ENCODE data around the gene HOXB4. TPM values are rescaled to one million over a fixed set of nuclear protein-coding genes. Genes with fewer than 3 reads are reported as not detected.
A peak's percentile ranks its signal among the peaks of the same experiment; 100 is the strongest.

The HOXB4 gene
- total and polyA plus RNA-seq, 2 of the 4 experiments (the other 2 are of a cell fraction): 2.0 to 8.5 TPM

GRCh38 chr17:48567209-48567608 is 10.9 kb downstream of the HOXB4 start:
- 0% methylated on average over 1 of the region's 6 CpGs; no CpG with 5 or more reads in 1 of the 2 experiments for WGBS, 2 experiments (ENCODE audit: extremely low coverage in 2 of 2, insufficient read length in 1 of 2)
- POLR2A ChIA-PET (ENCODE audit: unreplicated experiment): interaction anchor here (0.8 to 1.3 kb wide), 2 partner anchors 9 to 26 kb away, joined by 3 to 4 read pairs; no protein-coding TSS in a partner anchor
- peak overlapping the region; percentile 83 for H3K4me2 ChIP-seq (ENCODE audit: low read depth, low read length)

More at GRCh38 chr17:48567209-48567608, 10.9 kb downstream of the HOXB4 start:
- Histone ChIP-seq H3K4me1 (ENCODE audit: control insufficient read depth, insufficient read depth, low read length) (peaks cover 56% of the 10 kb centered on the region), H2AK5ac (ENCODE audit: low read depth, low read length) (peak overlapping the region; percentile 78), H3K4ac (ENCODE audit: low read depth, low read length) (peak overlapping the region; percentile 99), H3K14ac (replicated peaks; ENCODE audit: low read depth, low read length) (peak overlapping the region; percentile 95), H4K8ac (ENCODE audit: low read depth in 2 of 2, low read length in 2 of 2) (peak overlapping the region; percentile 77 to 92), H2AK9ac (replicated peaks; ENCODE audit: low read depth, low read length, poor library complexity) (peak overlapping the region; percentile 75), H3K9me3 (ENCODE audit: control insufficient read depth, insufficient read depth, low read length) (no peaks in the 10 kb centered on the region), H4K5ac (ENCODE audit: low read depth, low read length) (peak overlapping the region; percentile 47), H3K27me3 (ENCODE audit: control insufficient read depth, insufficient read depth, low read length) (no peaks in the 10 kb centered on the region), H2BK5ac (ENCODE audit: low read depth, low read length, poor library complexity, severe bottlenecking) (peak overlapping the region; percentile 99), H2BK15ac (ENCODE audit: low read depth, low read length) (peak overlapping the region; percentile 89), H4K91ac (ENCODE audit: insufficient read depth, low read depth, low read length) (peak overlapping the region; percentile 96), H2AFZ (replicated peaks; ENCODE audit: low read length, poor library complexity) (peak overlapping the region; percentile 12), H3K56ac (ENCODE audit: extremely low read depth, insufficient read depth, low read length) (0 out of 2 replicates have a peak overlapping the region, but pooled peaks have one; percentile 46), H4K20me1 (ENCODE audit: insufficient read depth, low read length) (peaks cover 20% of the 10 kb centered on the region), H2BK120ac (ENCODE audit: low read depth, low read length) (peak overlapping the region; percentile 83), H3K27ac (ENCODE audit: insufficient read depth, low read length) (peak overlapping the region; percentile 93), H3K23ac (ENCODE audit: low read depth, low read length) (peak overlapping the region; percentile 99), H3K4me3 (ENCODE audit: insufficient read depth, low read depth, low read length) (no peak overlapping the region), H3K18ac (ENCODE audit: low read depth, low read length) (peak overlapping the region; percentile 64), H3K79me1 (ENCODE audit: low read depth in 1 of 2, low read length in 2 of 2) (peaks cover 0 to 13% of the 10 kb centered on the region in 2 experiments; a peak in 1 of 4 replicates), H3K36me3 (ENCODE audit: control insufficient read depth, insufficient read depth, low read length) (peaks cover 47% of the 10 kb centered on the region; the same call in 1 of the 2 replicates), H3K9ac (ENCODE audit: low read depth, low read length) (peak overlapping the region; percentile 92), H3K9me1 (ENCODE audit: insufficient read depth, low read length) (peaks cover 20% of the 10 kb centered on the region), H2BK20ac (ENCODE audit: low read depth, low read length) (peak overlapping the region; percentile 48)
- in situ Hi-C loops (cut with MboI; ENCODE audit: low sequenced_read_pairs): no loop called here
- BruUV-seq (replicated peaks): no TSS peak
- dilution Hi-C loops (cut with HindIII; ENCODE audit: low sequenced_read_pairs, unreplicated experiment): no loop called here
- no peak for ATAC-seq (ENCODE audit: low read depth)
- no peak for DNase-seq
- TF ChIP-seq, protein P1, sequence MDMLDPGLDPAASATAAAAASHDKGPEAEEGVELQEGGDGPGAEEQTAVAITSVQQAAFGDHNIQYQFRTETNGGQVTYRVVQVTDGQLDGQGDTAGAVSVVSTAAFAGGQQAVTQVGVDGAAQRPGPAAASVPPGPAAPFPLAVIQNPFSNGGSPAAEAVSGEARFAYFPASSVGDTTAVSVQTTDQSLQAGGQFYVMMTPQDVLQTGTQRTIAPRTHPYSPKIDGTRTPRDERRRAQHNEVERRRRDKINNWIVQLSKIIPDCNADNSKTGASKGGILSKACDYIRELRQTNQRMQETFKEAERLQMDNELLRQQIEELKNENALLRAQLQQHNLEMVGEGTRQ (IDR thresholded peaks at IDR 0.05; ENCODE audit: low read depth, low read length): no peak
- TF ChIP-seq RFX5 (IDR thresholded peaks at IDR 0.05; ENCODE audit: low read depth, low read length): no peak
- TF ChIP-seq SMC3 (IDR thresholded peaks at IDR 0.05; ENCODE audit: low read depth, low read length): no peak
- no peak for TF ChIP-seq CHD1 (IDR thresholded peaks at IDR 0.05; ENCODE audit: low read depth, low read length)
- no peak for TF ChIP-seq CEBPB (IDR thresholded peaks at IDR 0.05; ENCODE audit: low read depth, low read length)
- intact Hi-C loops (cut with micrococcal nuclease): no loop called here
- CTCF ChIA-PET: no interaction called here
